H1 (cell line): ENCODE measurements around the gene C1orf210.
A peak's percentile ranks its signal among the peaks of the same experiment; 100 is the strongest.

ENCODE experiments used
- BCL11A ChIP-seq, 2 experiments: IDR thresholded peaks; one replicate each; pipeline ENCODE4 v1.6.1; 2011; ENCODE audit warnings: low read depth in 2 of 2, low read length in 2 of 2, mild to moderate bottlenecking in 2 of 2
- CTCF ChIP-seq, 3 experiments: IDR thresholded peaks; 1 replicate in 2 of 3; 2 replicates in 1 of 3; pipeline versions ENCODE4 v1.5.1 to v1.6.1; 2011; ENCODE audit warnings: low read length in 3 of 3, mild to moderate bottlenecking in 3 of 3, inconsistent platforms in 2 of 3, low read depth in 1 of 3, moderate library complexity in 1 of 3; ENCODE audit not compliant: insufficient read depth in 1 of 3; ENCODE audit errors: control extremely low read depth in 1 of 3
- GABPA ChIP-seq: IDR thresholded peaks from 2 replicates; pipeline ENCODE4 v1.6.1; 2011; ENCODE audit warnings: mild to moderate bottlenecking, low read length, moderate library complexity, borderline replicate concordance; ENCODE audit not compliant: insufficient read depth
- KDM1A ChIP-seq: fragments of 200-600, 300-600 bp; sonication (generic); IDR thresholded peaks from 2 replicates; pipeline ENCODE4 v1.7.1; 2016; ENCODE audit warnings: mild to moderate bottlenecking, low read length, borderline replicate concordance
- POLR2AphosphoS5 ChIP-seq: IDR thresholded peaks from 2 replicates; pipeline ENCODE4 v1.6.1; 2011; ENCODE audit warnings: low read depth, low read length
- TAF1 ChIP-seq: IDR thresholded peaks from 2 replicates; pipeline ENCODE4 v1.6.1; 2011; ENCODE audit warnings: mild to moderate bottlenecking, low read depth, low read length

- no peak for TF ChIP-seq POLR2AphosphoS5
- no peak for TF ChIP-seq CTCF (IDR thresholded peaks at IDR 0.05; ENCODE audit: control extremely low read depth in 1 of 3, insufficient read depth in 1 of 3, low read depth in 1 of 3, low read length in 3 of 3)
- TF ChIP-seq TAF1: no peak
- TF ChIP-seq GABPA: no peak
- TF ChIP-seq BCL11A (IDR thresholded peaks at IDR 0.05; ENCODE audit: low read depth in 2 of 2, low read length in 2 of 2): no peak
- TF ChIP-seq KDM1A: 0 out of 2 replicates have a peak, but pooled peaks have one; percentile 39
Observed at GRCh38 chr1:43300378-43301094, 15.2 kb upstream of the C1orf210 start, which contains the start of gene TIE1.
